ENCODE measurements around the gene RHBDD2. TPM values are rescaled to one million over a fixed set of nuclear protein-coding genes. Genes with fewer than 3 reads are reported as not detected.

The RHBDD2 gene
- 72.5 to 100.0 TPM (median 90.5 TPM) in 5 replicates for total RNA-seq (2022; extraction: Qiagen RNA extraction; ENCODE audit: low read depth)

DNA sequence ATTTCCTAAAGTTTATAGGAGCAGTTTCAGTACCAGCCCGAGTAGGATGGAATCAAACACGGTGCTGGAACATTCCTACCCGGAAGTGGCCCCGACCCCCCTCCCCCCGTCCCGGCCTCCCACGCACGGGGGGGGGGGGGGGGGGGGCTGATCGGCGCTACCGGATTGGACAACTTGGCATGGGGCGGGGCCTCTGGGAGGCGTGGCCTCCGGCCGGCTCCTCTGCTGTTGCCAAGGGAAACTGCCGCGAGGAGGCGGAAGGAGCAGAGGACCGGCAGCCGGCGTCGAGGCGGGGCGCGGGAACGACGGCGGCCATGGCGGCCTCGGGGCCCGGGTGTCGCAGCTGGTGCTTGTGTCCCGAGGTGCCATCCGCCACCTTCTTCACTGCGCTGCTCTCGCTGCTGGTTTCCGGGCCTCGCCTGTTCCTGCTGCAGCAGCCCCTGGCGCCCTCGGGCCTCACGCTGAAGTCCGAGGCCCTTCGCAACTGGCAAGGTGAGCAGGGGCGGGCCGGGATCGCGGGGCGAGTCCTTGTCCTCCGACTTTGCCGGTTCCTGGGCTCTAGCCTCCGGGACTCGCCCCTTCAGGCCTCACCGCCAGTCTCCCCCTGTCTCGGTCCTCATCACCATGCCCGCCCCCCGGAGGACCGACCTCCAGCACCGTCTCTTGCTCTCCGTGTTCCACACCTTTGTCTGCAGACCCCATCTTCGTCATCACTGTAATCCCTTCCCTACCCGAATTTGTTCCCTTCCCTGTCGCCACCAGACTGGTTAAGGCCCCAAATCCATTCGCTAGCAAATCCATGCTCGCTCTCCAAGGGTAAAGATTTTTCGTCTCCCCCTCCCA lies at the start of gene RHBDD2:
Gene RHBDD2, plus strand, starts transcription at position 266 of the 843 bp plus-strand sequence. Its CDS starts 49 bp downstream, at position 315.

DNA sequence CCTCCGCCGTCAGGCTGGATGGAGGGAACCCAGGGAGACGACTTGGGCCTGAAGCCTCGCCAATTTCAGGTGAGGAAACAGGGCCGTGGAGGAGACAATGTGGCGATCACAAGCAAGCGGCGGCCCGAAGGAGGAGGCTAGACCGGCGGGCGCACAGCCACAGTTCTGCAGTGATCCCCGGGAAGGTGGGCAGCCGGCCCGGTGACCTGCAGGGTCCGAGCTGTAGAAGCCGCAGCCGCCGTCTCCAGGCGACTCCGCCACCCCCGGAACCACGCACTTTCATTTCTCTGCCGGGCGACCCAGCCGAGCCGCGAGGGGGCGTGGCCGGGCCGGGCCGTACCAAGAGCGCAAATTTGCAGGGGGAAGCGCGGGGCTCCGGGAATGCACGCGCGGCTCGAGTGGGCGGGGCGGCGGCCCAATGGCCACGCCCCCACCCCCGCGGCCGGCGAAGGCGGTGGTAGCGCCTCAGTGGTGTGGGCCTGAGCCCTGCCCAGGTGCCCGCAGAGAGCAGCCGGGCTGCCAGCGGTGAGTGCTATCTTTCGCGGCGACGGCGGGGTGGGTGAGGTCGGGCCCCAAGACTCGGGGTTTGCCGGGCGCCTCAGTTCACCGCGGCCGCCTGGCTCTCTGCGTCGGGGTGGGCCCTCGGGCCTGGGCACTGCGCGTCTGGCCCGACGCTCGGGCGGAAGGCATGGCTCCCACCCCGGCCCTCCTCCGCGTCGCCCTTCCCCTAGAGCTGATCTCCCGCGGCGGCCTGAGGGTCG lies 36.0 kb downstream of the RHBDD2 start, which contains the start of gene POR:
Gene POR, plus strand, starts transcription at position 501 of the 761 bp plus-strand sequence. CDS start 38,847 bp downstream, outside the sequence.

Other genes starting within 250 kb of the RHBDD2 start
- gene HIP1, start 140.1 kb upstream of the RHBDD2 start, total RNA-seq (2022; extraction: Qiagen RNA extraction; ENCODE audit: low read depth) = 14.3 to 18.9 TPM (median 18.1 TPM) in 5 replicates
- gene CCL26, start 106.8 kb upstream of the RHBDD2 start, total RNA-seq (2022; extraction: Qiagen RNA extraction; ENCODE audit: low read depth) = 8.2 to 14.4 TPM (median 9.9 TPM) in 5 replicates
- gene CCL24, start 65.2 kb upstream of the RHBDD2 start, total RNA-seq (2022; extraction: Qiagen RNA extraction; ENCODE audit: low read depth) = 0.53 TPM in 1 of 5 replicates, not detected in the others
- 131 to 193 TPM (median 173 TPM) in 5 replicates for gene POR, start 36.1 kb downstream of the RHBDD2 start, total RNA-seq (2022; extraction: Qiagen RNA extraction; ENCODE audit: low read depth)
- 29.1 to 44.9 TPM (median 41.7 TPM) in 5 replicates for gene TMEM120A, start 115.6 kb downstream of the RHBDD2 start, total RNA-seq (2022; extraction: Qiagen RNA extraction; ENCODE audit: low read depth)
- 38.5 to 42.8 TPM (median 40.9 TPM) in 5 replicates for gene STYXL1, start 169.0 kb downstream of the RHBDD2 start, total RNA-seq (2022; extraction: Qiagen RNA extraction; ENCODE audit: low read depth)
- gene MDH2, start 169.1 kb downstream of the RHBDD2 start, total RNA-seq (2022; extraction: Qiagen RNA extraction; ENCODE audit: low read depth) = 322 to 442 TPM (median 396 TPM) in 5 replicates

Data from A549 treated with RU486 at 1 μM for 4 hours (cell line).